Urinary bladder (tissue), 4 donors: ENCODE measurements around the gene RNF5. TPM values are rescaled to one million over a fixed set of nuclear protein-coding genes. Genes with fewer than 3 reads are reported as not detected.
"Not testable (repeated sequence)": the region's sequence is repeated elsewhere in the genome, so short reads cannot be mapped to it uniquely, and the experiment has no call there.

ENCODE experiments used
- DNase-seq: peaks from one replicate; pipeline ENCODE4 v3.0.0-alpha.2; 2015; ENCODE audit errors: extremely low spot score
- H3K27ac ChIP-seq: one replicate; pipeline ENCODE4 v1.5.1; 2013; ENCODE audit warnings: low read depth, mild to moderate bottlenecking, moderate library complexity
- H3K36me3 ChIP-seq: one replicate; pipeline ENCODE4 v1.6.1; 2013; ENCODE audit warnings: mild to moderate bottlenecking, moderate library complexity; ENCODE audit not compliant: insufficient read depth
- H3K4me1 ChIP-seq: one replicate; pipeline ENCODE4 v1.6.1; 2013; ENCODE audit warnings: mild to moderate bottlenecking, moderate library complexity; ENCODE audit not compliant: insufficient read depth
- H3K4me3 ChIP-seq: one replicate; pipeline ENCODE4 v1.5.1; 2013; ENCODE audit warnings: low read depth, low read length
- WGBS: extraction: QIAGEN DNeasy Blood & Tissue Kit; methylation state at CpG from one replicate; pipeline ENCODE4 v1.1.7; 2013; 5-methylcytosine and 5-hydroxymethylcytosine counted together
- polyA plus RNA-seq: library from polyadenylated mRNA; stranded (reverse); fragments of 200-250 nt; gene quantifications from one replicate; pipeline ENCODE4 v1.2.3, GENCODE V29; 2013
- total RNA-seq: library from RNA; depleted of rRNA; stranded (reverse); fragments of >200 nt; gene quantifications from one replicate; pipeline ENCODE4 v1.2.3, GENCODE V29; 2014
- donor health status: healthy with polysubstance abuse.
- donor health status: healthy.

RNF5 gene
- total and polyA plus RNA-seq, 2 donors, result 30.1 to 102 TPM

- not testable (repeated sequence) for H3K27ac ChIP-seq, DNase-seq
- 17% methylated on average over 11 of the region's 11 CpGs for WGBS
These were observed 7.5 kb downstream of the RNF5 start for GRCh38 chr6:32185681-32186131.

DNA sequence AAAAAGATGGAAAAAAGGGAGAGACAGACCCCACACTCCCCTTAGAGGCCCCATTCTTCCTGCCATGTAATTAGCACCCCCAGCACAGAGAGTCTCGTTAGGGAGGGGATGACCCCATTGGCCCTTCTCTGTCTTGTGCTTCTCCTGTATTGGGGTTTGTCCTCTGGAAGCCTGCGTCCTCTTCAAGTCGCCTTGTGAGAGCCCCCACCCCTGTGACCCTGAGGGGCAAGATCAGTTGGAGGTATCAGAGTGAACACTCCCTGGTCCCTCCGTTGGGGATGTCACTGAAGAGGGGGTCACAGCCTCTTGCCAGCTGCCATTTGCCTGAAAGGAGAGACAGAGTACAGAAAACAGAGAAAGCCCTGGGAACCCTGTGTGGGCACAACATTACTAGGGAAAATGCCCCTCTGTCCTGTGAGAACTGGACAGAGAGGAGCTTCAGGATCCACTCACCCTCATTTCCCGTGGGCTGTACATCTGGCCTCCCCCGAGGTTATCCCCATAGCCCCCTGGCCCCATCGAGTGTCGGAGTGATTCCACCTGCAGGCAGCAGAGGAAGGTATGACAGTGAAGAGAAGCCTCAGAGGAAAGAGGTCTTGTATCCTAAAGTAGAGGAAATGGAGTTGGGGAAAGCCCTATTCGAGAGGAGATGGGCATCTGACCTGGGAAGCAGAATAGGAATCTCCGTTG lies 8.1 kb downstream of the RNF5 start:
- not testable (repeated sequence) for DNase-seq, H3K36me3 ChIP-seq, H3K4me1 ChIP-seq, H3K4me3 ChIP-seq, H3K27ac ChIP-seq
- WGBS, result 60% methylated on average over 10 of the region's 10 CpGs

More at GRCh38 chr6:32185681-32186131, 7.5 kb downstream of the RNF5 start:
- not testable (repeated sequence) for H3K36me3 ChIP-seq, H3K4me1 ChIP-seq, H3K4me3 ChIP-seq

- Histone ChIP-seq H3K4me3 (no peak overlapping the region), H3K4me1 (no peaks in the 10 kb centered on the region), H3K36me3 (no peaks in the 10 kb centered on the region), H3K27ac (no peak overlapping the region)
- no peak for DNase-seq
- 66% methylated on average over 12 of the region's 12 CpGs for WGBS
These were observed 9.0 kb downstream of the RNF5 start for GRCh38 chr6:32187009-32187709.

DNA sequence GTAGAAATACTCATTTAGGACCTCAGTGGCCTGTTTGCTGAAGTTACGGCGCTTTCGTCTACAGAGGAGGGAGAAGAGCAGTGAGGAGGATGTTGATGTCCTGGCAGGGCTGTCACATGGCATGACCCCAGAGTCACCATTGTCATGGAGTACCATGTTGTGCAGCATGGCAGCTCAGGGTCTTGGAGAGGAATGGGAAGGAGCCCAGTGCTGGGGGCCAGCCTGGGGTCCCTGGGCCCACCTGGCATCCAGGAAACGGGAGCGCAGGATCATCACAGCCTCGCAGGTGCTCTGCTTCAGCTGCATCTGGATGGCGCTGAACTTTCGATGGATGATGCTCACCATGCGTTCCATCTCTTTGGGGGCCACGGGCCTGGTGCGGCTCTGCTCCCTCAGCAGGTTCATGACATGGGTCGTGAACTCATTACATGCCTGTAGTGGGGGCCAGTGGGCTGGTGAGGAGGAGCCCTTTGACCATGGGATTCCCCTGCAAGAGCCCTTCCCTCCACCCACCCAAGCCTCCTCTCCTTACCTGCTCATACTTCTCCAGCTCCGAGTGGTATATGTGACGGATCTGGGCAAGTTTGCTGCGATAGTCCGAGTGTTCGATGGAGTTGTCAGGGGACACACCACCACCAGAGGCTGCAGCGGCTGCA lies 9.6 kb downstream of the RNF5 start:
- not testable (repeated sequence) for H3K4me1 ChIP-seq
- 58% methylated on average over 18 of the region's 18 CpGs for WGBS

DNA sequence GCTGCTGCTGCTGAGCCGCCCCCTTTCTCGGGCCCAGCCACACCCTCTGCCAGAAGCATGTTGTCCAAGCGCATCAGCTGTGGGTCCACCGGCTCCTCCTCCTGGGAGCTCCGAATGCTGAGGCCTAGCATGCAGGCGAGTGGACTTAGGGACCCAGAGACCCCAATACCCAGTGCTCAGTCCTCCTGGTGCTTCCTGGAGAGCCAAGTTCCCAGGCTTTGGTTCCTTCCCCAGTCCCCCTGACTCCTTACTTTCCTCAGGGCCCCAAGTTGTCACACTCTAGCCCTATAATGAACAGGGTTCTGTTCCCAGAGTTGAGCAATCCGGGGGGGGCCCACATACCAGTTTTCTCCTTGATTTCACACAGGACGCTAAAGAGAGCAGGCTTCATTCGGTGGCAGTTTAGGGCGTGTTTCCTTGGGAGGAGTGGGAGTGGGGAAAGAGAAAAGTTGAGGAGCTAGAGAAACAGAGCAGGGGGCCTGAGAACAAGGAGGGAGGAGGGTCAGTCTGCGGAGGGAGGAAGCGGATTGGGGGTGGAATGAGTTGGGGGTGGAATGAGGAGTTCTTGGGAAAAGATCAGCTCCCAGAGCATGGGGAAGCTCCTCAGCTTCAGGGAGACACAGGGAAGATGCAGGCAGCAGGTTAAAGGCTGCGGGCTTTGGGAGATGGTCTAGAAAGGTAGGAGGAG lies 10.3 kb downstream of the RNF5 start:
- H3K36me3 ChIP-seq, result no peaks in the 10 kb centered on the region
- DNase-seq, result no peak
- peak overlapping the region; percentile 81 for H3K27ac ChIP-seq
- WGBS, result 11% methylated on average over 13 of the region's 13 CpGs
- H3K4me3 ChIP-seq, result peak overlapping the region; percentile 81
- H3K4me1 ChIP-seq, result no peaks in the 10 kb centered on the region

More for the DNA sequence above, 9.6 kb downstream of the RNF5 start:
- not testable (repeated sequence) for H3K36me3 ChIP-seq, DNase-seq, H3K4me3 ChIP-seq, H3K27ac ChIP-seq

DNA sequence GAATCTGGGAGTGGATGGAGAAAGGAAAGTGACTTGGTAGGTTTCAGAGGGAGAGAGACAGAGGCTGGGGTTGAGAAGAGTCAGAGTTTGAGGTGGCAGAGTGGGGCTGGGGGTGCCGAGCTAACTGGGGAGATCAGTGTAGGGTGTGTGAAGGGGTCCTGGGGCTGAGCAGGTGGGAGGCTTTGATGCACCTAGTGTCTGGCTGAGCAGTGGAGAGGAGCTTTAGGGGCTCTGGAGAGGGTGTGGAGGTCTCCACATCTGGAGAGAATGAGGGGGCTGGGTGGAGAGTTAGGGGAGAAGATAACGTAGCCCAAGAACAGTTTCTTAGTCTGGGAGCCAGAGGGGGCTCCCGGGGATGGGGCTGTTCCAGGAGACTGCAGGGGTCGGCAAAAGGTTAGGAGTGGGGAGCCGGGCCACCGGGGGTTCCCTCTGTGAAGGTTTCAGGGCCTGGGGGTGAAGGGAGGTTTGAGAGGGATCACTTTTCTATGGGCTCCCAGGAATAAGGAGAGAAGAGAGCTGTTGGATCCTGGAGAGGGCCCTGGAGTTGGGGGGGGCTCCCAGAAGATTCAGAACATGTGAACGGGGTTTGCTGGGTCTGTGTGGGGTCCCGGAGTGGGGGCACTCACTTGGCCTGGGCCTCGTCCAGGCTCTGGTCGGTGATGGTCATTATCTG lies 11.0 kb downstream of the RNF5 start:
- no peaks in the 10 kb centered on the region for H3K36me3 ChIP-seq
- 2% methylated on average over 10 of the region's 10 CpGs for WGBS
- no peaks in the 10 kb centered on the region for H3K4me1 ChIP-seq
- peak overlapping the region; percentile 81 for H3K27ac ChIP-seq
- DNase-seq, result no peak
- H3K4me3 ChIP-seq, result peak overlapping the region; percentile 81

DNA sequence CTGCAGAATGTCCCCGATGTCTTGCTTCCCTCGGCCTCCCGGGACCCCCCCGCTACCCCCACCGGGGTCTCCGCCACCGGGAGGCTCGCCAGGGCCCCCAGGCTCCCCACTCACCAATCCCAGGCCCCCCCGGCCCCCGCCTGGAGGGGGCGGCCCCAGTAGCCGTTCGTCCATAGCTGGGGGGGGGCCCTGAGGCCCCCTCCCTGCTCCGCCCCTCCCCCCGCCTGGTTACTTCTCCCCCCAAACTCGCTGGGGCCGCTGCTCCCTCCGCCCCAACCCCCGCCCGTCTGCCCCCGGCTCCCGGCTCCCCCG lies 11.5 kb downstream of the RNF5 start:
- H3K4me3 ChIP-seq, result peak overlapping the region; percentile 81
- H3K4me1 ChIP-seq, result no peaks in the 10 kb centered on the region
- peak overlapping the region; percentile 81 for H3K27ac ChIP-seq
- no peak for DNase-seq
- no peaks in the 10 kb centered on the region for H3K36me3 ChIP-seq
- WGBS, result 8% methylated on average over 23 of the region's 23 CpGs

- Histone ChIP-seq H3K4me3 (peak within 1 kb of the TSS; percentile 81), H3K4me1 (no peaks in the 10 kb centered on the region), H3K36me3 (no peaks in the 10 kb centered on the region), H3K27ac (peak within 1 kb of the TSS; percentile 96)
- peak; percentile 91 for DNase-seq
- WGBS, result 2% methylated on average over 23 of the region's 23 CpGs
These were observed 12.0 kb downstream of the RNF5 start, which contains the start of gene PBX2 for GRCh38 chr6:32190054-32190851. TSS of gene PBX2 (minus strand) at chr6:32190202. CDS start at chr6:32189915, 287 bp downstream.

DNA sequence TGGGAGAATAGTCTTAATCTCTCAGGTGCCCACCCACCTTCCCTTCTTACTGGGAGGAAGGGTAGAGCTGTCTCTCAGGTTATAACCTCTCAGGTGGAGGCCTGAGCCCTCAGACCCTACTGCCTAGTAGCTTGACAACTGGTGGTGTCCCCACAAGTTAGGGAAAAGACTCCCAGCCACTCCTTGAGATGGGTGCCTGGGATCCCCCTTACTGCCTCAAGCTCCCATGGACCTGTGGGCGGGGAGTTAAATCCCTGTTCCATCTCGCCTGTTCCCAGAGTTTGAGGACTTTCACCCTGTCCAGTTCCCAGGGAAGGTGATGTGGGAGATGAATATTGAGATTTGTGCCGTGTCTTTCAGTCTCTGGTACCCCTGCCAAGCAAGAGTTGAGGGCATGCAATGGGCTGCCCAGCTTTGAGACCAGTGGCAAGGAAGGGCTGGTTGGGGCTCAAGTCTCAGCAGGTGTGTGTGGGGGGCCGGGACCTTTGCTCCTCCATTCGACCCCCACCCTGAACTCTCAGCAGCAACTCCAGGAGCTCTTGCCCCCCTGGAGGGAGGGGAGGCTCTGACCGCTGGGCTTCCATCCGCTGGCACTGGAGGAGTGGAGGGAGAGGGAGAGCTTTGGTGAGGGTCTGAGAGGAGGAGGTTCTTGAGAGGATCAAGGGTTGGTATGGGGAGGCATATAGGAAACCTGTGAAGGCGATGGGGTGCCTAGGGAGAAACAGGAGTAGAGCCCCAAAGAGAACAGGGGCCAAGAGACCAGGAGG lies 12.9 kb downstream of the RNF5 start:
- Histone ChIP-seq H3K36me3 (no peaks in the 10 kb centered on the region), H3K27ac (peak overlapping the region; percentile 96), H3K4me3 (peak overlapping the region; percentile 81), H3K4me1 (no peaks in the 10 kb centered on the region)
- DNase-seq, result no peak
- 74% methylated on average over 8 of the region's 8 CpGs for WGBS

DNA sequence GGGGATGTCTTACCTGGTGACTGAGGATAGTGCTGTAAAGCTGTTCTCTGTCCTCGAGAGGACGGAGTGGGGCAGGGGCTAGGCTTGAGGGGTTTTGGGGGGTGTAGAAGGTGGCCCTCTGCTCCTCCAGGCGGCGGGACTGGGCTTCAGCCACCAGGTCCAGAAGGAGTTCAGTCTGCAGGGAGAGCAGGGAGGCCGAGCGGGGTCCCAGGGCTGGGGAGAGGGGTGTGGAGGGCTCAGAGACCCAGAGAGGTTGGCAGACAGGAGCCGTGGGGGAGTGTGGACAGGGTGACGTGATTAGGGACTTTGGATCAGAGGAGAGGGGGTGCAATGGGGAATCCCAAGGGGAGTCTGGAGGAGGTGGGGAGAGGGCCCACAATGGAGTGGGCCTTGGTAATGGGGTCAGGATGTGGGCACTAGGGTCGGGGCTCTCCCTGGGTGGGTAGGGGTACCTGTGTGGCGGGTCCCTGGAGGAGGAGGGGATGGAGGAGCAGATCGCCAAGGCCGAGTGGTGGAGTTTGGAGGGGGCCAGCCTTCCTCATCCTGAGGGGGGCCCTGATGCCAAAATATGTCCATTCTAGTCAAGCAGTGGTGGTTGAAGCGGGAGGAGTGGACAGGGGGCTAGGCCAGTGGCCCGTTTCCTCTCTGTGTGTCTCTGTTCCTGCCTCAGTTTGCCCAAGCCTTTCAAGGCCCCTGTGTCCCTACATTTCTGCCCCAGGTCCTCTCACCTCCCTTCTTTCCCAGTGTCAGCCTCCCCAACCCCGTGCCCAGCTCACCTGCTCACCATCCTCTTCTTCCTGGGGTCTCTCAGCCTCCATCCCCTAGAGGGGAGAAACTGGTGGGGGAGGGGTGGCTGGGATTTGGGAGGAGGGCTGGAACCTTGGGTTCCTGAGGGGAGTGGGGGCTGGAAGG lies 13.7 kb downstream of the RNF5 start:
- Histone ChIP-seq H3K27ac (peak overlapping the region; percentile 90), H3K4me3 (peak overlapping the region; percentile 42), H3K36me3 (no peaks in the 10 kb centered on the region), H3K4me1 (no peaks in the 10 kb centered on the region)
- DNase-seq, result no peak
- 70% methylated on average over 15 of the region's 15 CpGs for whole genome bisulfite sequencing

- Histone ChIP-seq H3K4me3 (peak within 1 kb of the TSS; percentile 42), H3K36me3 (no peaks in the 10 kb centered on the region), H3K4me1 (no peaks in the 10 kb centered on the region), H3K27ac (peak within 1 kb of the TSS; percentile 90)
- DNase-seq, result no peak
- WGBS, result 18% methylated on average over 5 of the region's 5 CpGs
These were observed 14.4 kb downstream of the RNF5 start, which contains the start of gene GPSM3 for GRCh38 chr6:32192608-32193039. TSS of gene GPSM3 (minus strand) at chr6:32192643. CDS start at chr6:32192513, 130 bp downstream.
